ENCODE measurements around the gene INSYN1.

Gene INSYN1

GRCh38 chr15:73700041-73700842 lies 52.9 kb downstream of the INSYN1 start:
- CTCF ChIA-PET = interaction anchor here (0.7 to 18.3 kb wide), 37 partner anchors 8 to 921 kb away, joined by 3 to 392 read pairs (median 5); partner anchors contain the start of gene CD276
- TF ChIP-seq CTCF (IDR thresholded peaks at IDR 0.05; ENCODE audit: control extremely low read depth, extremely low read depth, low read depth, missing control alignments) = peak; percentile 94
- POLR2A ChIA-PET = no interaction called here
- peak; percentile 79 for DNase-seq (ENCODE audit: extremely low spot score)

GRCh38 chr15:73699249-73700040 lies 53.7 kb downstream of the INSYN1 start:
- TF ChIP-seq CTCF (IDR thresholded peaks at IDR 0.05; ENCODE audit: control extremely low read depth, extremely low read depth, low read depth, missing control alignments) = no peak
- POLR2A ChIA-PET = no interaction called here
- CTCF ChIA-PET = interaction anchor here (0.7 to 18.3 kb wide), 37 partner anchors 8 to 921 kb away, joined by 3 to 392 read pairs (median 5); partner anchors contain the start of gene CD276
- no peak for DNase-seq (ENCODE audit: extremely low spot score)

GRCh38 chr15:73697033-73697467 lies 56.1 kb downstream of the INSYN1 start:
- ChIA-PET CTCF (interaction anchor here (0.9 to 18.3 kb wide), 5 partner anchors 8 to 136 kb away, joined by 3 to 392 read pairs (median 49); partner anchors contain the start of gene CD276), POLR2A (no interaction called here)
- no peak for TF ChIP-seq CTCF (IDR thresholded peaks at IDR 0.05; ENCODE audit: control extremely low read depth, extremely low read depth, low read depth, missing control alignments)
- peak; percentile 78 for DNase-seq (ENCODE audit: extremely low spot score)

GRCh38 chr15:73696641-73697001 lies 56.5 kb downstream of the INSYN1 start:
- ChIA-PET CTCF (interaction anchor here (1.3 to 18.3 kb wide), 3 partner anchors 9 to 61 kb away, joined by 7 to 392 read pairs (median 105); partner anchors contain the start of gene CD276), POLR2A (no interaction called here)
- DNase-seq (ENCODE audit: extremely low spot score) = no peak
- TF ChIP-seq CTCF (IDR thresholded peaks at IDR 0.05; ENCODE audit: control extremely low read depth, extremely low read depth, low read depth, missing control alignments) = no peak

GRCh38 chr15:73695773-73696640 lies 57.1 kb downstream of the INSYN1 start:
- TF ChIP-seq CTCF (IDR thresholded peaks at IDR 0.05; ENCODE audit: control extremely low read depth, extremely low read depth, low read depth, missing control alignments) = no peak
- no peak for DNase-seq (ENCODE audit: extremely low spot score)
- CTCF ChIA-PET = interaction anchor here (1.2 to 18.3 kb wide), 4 partner anchors 9 to 61 kb away, joined by 3 to 392 read pairs (median 56); partner anchors contain the start of gene CD276
- POLR2A ChIA-PET = no interaction called here

Data from GM10248 (cell line).